GM12878 (cell line): ENCODE results near the gene KIAA1671. TPM values are rescaled to one million over a fixed set of nuclear protein-coding genes. Genes with fewer than 3 reads are reported as not detected.

Experiments
- BHLHE40 ChIP-seq, 2 experiments: fragments of 450-650 bp in 1 of 2; IDR thresholded peaks; 2 replicates each; pipeline ENCODE4 v1.6.1; 2011 to 2017; ENCODE audit warnings: low read depth in 2 of 2, borderline replicate concordance in 1 of 2, improper control_type of control experiment in 1 of 2, low read length in 1 of 2, mild to moderate bottlenecking in 1 of 2
- CBX5 ChIP-seq: sonication (generic); IDR thresholded peaks from 2 replicates; pipeline ENCODE4 v1.6.1; 2016; ENCODE audit warnings: low read depth, moderate library complexity, mild to moderate bottlenecking, inconsistent platforms
- EZH2 ChIP-seq: IDR thresholded peaks from 2 replicates; pipeline ENCODE4 v1.6.1; 2012; ENCODE audit warnings: low read depth, mild to moderate bottlenecking, control low read depth, inconsistent platforms, low read length, borderline replicate concordance; ENCODE audit not compliant: control insufficient read depth
- IRF4 ChIP-seq: IDR thresholded peaks from 2 replicates; pipeline ENCODE4 v1.6.1; 2011; ENCODE audit warnings: low read depth, low read length
- JUNB ChIP-seq: IDR thresholded peaks from 2 replicates; pipeline ENCODE4 v1.6.1; 2016; ENCODE audit warnings: antibody characterized with exemption, mild to moderate bottlenecking
- MEF2A ChIP-seq: IDR thresholded peaks from 2 replicates; pipeline ENCODE4 v1.6.1; 2011; ENCODE audit warnings: low read depth, mild to moderate bottlenecking, low read length, moderate library complexity; ENCODE audit not compliant: insufficient read depth
- MTA2 ChIP-seq: fragments of 450-650 bp; IDR thresholded peaks from 2 replicates; pipeline ENCODE4 v1.6.1; 2016; ENCODE audit warnings: low read depth, mild to moderate bottlenecking, moderate library complexity
- MTA3 ChIP-seq: IDR thresholded peaks from 2 replicates; pipeline ENCODE4 v1.6.1; 2012; ENCODE audit warnings: low read length, inconsistent platforms, borderline replicate concordance
- NFIC ChIP-seq: IDR thresholded peaks from 2 replicates; pipeline ENCODE4 v1.6.1; 2012; ENCODE audit warnings: low read depth, mild to moderate bottlenecking, inconsistent platforms, low read length, moderate library complexity
- NR2C1 ChIP-seq: fragments of 450-650 bp; IDR thresholded peaks from 2 replicates; pipeline ENCODE4 v1.6.1; 2017; ENCODE audit warnings: antibody characterized with exemption, mild to moderate bottlenecking, moderate library complexity
- RB1 ChIP-seq: fragments of 450-650 bp; formaldehyde crosslinking; IDR thresholded peaks from 2 replicates; pipeline ENCODE4 v1.6.1; 2017; ENCODE audit warnings: mild to moderate bottlenecking, borderline replicate concordance
- SREBF1 ChIP-seq: IDR thresholded peaks from 2 replicates; pipeline ENCODE4 v1.6.1; 2012; ENCODE audit warnings: mild to moderate bottlenecking, low read length
- WRNIP1 ChIP-seq: IDR thresholded peaks from 2 replicates; pipeline ENCODE4 v1.6.1; 2011; ENCODE audit warnings: low read depth, low read length, improper control_type of control experiment, borderline replicate concordance
- polyA plus RNA-seq, 11 experiments: library from polyadenylated mRNA; depleted of rRNA in 4 of 11; unstranded in 6 of 11; stranded (reverse) in 5 of 11; fragments of >200 nt; fragmentation: Nextera tagmentation in 4 of 11; fragmentation: Illumina TruSeq in 1 of 11; extraction: Ambion mirVana in 4 of 11; extraction: Trizol in 1 of 11; gene quantifications; 1 replicate in 1 of 11; 2 replicates in 10 of 11; pipeline versions ENCODE4 v1.2.1 to v1.2.3, GENCODE V29; 2011 to 2016; ENCODE audit warnings: inconsistent platforms in 2 of 11, missing spikeins in 2 of 11, low read depth in 1 of 11
- total RNA-seq, 4 experiments: library from RNA; depleted of rRNA in 3 of 4; stranded (reverse); fragments of >200 nt in 3 of 4; fragmentation: Illumina TruSeq in 1 of 4; extraction: Trizol in 1 of 4; gene quantifications; 2 replicates each; pipeline versions ENCODE4 v1.2.1 to v1.2.3, GENCODE V29; 2013 to 2021
- TF ChIP-seq, protein P1 (sequence below): fragments of 150-350 bp; IDR thresholded peaks from 2 replicates; pipeline ENCODE4 v1.6.1; 2014; ENCODE audit warnings: mild to moderate bottlenecking, low read depth, low read length
- TF ChIP-seq, protein P2 (sequence below): IDR thresholded peaks from 2 replicates; pipeline ENCODE4 v1.6.1; 2012; ENCODE audit warnings: mild to moderate bottlenecking, low read depth, low read length
- TF ChIP-seq, protein P3 (sequence below): IDR thresholded peaks from 2 replicates; pipeline ENCODE4 v1.6.1; 2011; ENCODE audit warnings: borderline replicate concordance, low read depth, mild to moderate bottlenecking, moderate library complexity, low read length; ENCODE audit not compliant: insufficient read depth, poor library complexity, severe bottlenecking
- TF ChIP-seq, protein P4 (sequence below): IDR thresholded peaks from 2 replicates; pipeline ENCODE4 v1.6.1; 2012; ENCODE audit warnings: low read depth, low read length, improper control_type of control experiment
- TF ChIP-seq, protein P5 (sequence below): IDR thresholded peaks from 2 replicates; pipeline ENCODE4 v1.6.1; 2011; ENCODE audit warnings: borderline replicate concordance, low read depth, mild to moderate bottlenecking, moderate library complexity, mixed read lengths, low read length; ENCODE audit not compliant: insufficient read depth; ENCODE audit errors: extremely low read length

Gene KIAA1671
- total and polyA plus RNA-seq, 10 of the 15 experiments (the other 5 are each of a cell fraction or from before 2014, with no cell fraction given): 0.05 to 2.7 (median 0.33) TPM

DNA sequence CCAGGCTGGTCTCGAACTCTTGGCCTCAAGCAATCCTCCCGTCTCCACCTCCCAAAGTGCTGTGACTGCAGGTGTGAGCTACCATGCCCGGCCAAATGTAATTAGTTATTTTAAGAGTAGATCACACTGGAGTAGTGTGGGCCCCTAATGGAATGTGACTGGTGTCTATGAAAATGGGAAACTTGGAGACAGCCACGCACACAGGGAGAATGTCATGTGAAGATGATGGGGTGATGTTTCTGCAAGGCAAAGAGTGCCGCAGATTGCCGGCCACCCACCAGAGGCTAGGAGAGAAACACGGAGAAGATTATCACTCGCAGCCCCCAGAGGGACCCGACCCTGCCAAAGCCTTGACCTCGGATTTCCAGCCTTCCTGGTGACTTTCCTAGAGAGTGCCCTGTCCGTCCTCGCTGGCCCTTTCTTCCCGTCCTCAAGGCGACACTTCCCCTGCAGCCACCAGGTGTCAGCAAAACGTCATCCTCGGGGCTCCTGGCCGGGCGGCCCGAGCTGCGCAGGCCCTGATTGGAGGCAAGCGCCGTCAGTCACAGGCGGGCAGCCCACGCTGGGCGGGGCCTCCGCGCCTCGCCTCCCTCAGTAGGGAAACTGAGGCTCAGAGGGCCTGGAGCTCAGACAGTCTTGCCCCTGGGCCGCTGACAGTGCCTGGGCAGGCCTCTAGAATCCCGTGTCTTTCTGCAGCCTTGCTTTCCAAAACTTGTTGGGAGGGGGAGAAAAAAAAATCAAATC, 283.2 kb downstream of the KIAA1671 start (continued):
- TF ChIP-seq, protein P1, sequence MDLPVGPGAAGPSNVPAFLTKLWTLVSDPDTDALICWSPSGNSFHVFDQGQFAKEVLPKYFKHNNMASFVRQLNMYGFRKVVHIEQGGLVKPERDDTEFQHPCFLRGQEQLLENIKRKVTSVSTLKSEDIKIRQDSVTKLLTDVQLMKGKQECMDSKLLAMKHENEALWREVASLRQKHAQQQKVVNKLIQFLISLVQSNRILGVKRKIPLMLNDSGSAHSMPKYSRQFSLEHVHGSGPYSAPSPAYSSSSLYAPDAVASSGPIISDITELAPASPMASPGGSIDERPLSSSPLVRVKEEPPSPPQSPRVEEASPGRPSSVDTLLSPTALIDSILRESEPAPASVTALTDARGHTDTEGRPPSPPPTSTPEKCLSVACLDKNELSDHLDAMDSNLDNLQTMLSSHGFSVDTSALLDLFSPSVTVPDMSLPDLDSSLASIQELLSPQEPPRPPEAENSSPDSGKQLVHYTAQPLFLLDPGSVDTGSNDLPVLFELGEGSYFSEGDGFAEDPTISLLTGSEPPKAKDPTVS: no peak
- TF ChIP-seq SREBF1 (no peak), MTA3 (no peak), EZH2 (no peak), MTA2 (no peak), NFIC (no peak), RB1 (no peak), WRNIP1 (no peak), JUNB (no peak), IRF4 (no peak), CBX5 (no peak), MEF2A (no peak), NR2C1 (no peak), BHLHE40 (IDR thresholded peaks at IDR 0.05; ENCODE audit: borderline replicate concordance in 1 of 2, low read depth in 2 of 2, low read length in 1 of 2) (peak; percentile 7 to 17; a peak in 1 of 4 replicates)
- TF ChIP-seq, protein P2, sequence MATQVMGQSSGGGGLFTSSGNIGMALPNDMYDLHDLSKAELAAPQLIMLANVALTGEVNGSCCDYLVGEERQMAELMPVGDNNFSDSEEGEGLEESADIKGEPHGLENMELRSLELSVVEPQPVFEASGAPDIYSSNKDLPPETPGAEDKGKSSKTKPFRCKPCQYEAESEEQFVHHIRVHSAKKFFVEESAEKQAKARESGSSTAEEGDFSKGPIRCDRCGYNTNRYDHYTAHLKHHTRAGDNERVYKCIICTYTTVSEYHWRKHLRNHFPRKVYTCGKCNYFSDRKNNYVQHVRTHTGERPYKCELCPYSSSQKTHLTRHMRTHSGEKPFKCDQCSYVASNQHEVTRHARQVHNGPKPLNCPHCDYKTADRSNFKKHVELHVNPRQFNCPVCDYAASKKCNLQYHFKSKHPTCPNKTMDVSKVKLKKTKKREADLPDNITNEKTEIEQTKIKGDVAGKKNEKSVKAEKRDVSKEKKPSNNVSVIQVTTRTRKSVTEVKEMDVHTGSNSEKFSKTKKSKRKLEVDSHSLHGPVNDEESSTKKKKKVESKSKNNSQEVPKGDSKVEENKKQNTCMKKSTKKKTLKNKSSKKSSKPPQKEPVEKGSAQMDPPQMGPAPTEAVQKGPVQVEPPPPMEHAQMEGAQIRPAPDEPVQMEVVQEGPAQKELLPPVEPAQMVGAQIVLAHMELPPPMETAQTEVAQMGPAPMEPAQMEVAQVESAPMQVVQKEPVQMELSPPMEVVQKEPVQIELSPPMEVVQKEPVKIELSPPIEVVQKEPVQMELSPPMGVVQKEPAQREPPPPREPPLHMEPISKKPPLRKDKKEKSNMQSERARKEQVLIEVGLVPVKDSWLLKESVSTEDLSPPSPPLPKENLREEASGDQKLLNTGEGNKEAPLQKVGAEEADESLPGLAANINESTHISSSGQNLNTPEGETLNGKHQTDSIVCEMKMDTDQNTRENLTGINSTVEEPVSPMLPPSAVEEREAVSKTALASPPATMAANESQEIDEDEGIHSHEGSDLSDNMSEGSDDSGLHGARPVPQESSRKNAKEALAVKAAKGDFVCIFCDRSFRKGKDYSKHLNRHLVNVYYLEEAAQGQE: no peak
- TF ChIP-seq, protein P3, sequence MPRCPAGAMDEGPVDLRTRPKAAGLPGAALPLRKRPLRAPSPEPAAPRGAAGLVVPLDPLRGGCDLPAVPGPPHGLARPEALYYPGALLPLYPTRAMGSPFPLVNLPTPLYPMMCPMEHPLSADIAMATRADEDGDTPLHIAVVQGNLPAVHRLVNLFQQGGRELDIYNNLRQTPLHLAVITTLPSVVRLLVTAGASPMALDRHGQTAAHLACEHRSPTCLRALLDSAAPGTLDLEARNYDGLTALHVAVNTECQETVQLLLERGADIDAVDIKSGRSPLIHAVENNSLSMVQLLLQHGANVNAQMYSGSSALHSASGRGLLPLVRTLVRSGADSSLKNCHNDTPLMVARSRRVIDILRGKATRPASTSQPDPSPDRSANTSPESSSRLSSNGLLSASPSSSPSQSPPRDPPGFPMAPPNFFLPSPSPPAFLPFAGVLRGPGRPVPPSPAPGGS: no peak
- TF ChIP-seq, protein P4, sequence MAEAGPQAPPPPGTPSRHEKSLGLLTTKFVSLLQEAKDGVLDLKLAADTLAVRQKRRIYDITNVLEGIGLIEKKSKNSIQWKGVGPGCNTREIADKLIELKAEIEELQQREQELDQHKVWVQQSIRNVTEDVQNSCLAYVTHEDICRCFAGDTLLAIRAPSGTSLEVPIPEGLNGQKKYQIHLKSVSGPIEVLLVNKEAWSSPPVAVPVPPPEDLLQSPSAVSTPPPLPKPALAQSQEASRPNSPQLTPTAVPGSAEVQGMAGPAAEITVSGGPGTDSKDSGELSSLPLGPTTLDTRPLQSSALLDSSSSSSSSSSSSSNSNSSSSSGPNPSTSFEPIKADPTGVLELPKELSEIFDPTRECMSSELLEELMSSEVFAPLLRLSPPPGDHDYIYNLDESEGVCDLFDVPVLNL: no peak
- TF ChIP-seq, protein P5, sequence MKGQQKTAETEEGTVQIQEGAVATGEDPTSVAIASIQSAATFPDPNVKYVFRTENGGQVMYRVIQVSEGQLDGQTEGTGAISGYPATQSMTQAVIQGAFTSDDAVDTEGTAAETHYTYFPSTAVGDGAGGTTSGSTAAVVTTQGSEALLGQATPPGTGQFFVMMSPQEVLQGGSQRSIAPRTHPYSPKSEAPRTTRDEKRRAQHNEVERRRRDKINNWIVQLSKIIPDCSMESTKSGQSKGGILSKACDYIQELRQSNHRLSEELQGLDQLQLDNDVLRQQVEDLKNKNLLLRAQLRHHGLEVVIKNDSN: no peak
